Neural progenitor cell (in vitro differentiated cells): ENCODE results near the gene PYGO2.

Experiments
- EZH2 ChIP-seq: fragments of 200-600 bp; sonication (generic); IDR thresholded peaks from 2 replicates; pipeline ENCODE4 v1.6.1; 2017; ENCODE audit warnings: antibody characterized with exemption, mild to moderate bottlenecking, moderate library complexity
- EZH2phosphoT487 ChIP-seq: fragments of 200-600 bp; sonication (generic); IDR thresholded peaks from 2 replicates; pipeline ENCODE4 v1.6.1; 2017; ENCODE audit warnings: antibody characterized with exemption
- TF ChIP-seq, protein P1 (sequence below): fragments of 200-600 bp; sonication (generic); IDR thresholded peaks from 2 replicates; pipeline ENCODE4 v1.5.1; 2017; ENCODE audit warnings: antibody characterized with exemption, mild to moderate bottlenecking

DNA sequence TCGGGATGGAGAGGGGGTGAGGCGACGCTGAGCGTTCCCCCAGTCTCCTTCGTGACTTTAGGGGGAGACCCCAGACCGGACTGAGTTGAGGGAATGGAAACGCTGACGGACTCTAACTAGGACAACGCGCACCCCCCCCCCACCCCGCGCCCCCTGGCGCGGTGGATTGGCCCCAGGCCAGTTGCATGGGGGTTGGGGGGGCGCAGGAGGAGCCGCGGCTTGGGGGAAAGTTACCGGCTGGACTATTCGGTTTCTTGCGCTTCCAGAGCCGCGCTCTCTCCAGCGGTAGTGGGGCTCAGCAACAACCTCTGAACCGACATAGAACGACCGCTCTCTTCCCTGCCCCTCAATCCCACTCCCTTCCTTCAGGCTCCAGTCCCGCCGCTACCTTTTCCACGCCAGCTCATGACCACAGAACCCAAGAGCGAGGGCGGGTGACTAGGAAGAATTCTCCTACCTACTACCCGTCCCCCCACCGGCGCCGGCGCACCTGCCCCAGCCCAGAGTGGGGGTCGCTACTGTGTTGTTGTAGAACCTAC, 41.7 kb upstream of the PYGO2 start:
- TF ChIP-seq, protein P1, sequence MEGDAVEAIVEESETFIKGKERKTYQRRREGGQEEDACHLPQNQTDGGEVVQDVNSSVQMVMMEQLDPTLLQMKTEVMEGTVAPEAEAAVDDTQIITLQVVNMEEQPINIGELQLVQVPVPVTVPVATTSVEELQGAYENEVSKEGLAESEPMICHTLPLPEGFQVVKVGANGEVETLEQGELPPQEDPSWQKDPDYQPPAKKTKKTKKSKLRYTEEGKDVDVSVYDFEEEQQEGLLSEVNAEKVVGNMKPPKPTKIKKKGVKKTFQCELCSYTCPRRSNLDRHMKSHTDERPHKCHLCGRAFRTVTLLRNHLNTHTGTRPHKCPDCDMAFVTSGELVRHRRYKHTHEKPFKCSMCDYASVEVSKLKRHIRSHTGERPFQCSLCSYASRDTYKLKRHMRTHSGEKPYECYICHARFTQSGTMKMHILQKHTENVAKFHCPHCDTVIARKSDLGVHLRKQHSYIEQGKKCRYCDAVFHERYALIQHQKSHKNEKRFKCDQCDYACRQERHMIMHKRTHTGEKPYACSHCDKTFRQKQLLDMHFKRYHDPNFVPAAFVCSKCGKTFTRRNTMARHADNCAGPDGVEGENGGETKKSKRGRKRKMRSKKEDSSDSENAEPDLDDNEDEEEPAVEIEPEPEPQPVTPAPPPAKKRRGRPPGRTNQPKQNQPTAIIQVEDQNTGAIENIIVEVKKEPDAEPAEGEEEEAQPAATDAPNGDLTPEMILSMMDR: no peak
- TF ChIP-seq EZH2 (no peak), EZH2phosphoT487 (no peak)
